Neural cell (in vitro differentiated cells): ENCODE results near the gene COQ10B. TPM values are rescaled to one million over a fixed set of nuclear protein-coding genes. Genes with fewer than 3 reads are reported as not detected.

ENCODE experiments used
- H2AFZ ChIP-seq: fragments of 200-600, 300-800 bp; sonication (generic), shearing (Covaris generic); 2 replicates; pipeline ENCODE4 v1.6.0; 2014; ENCODE audit warnings: low read depth, mild to moderate bottlenecking, antibody characterized with exemption, low read length, moderate library complexity
- H3F3A ChIP-seq: fragments of 200-600 bp; shearing (Covaris generic); 2 replicates; pipeline ENCODE4 v1.6.1; 2016; ENCODE audit warnings: mild to moderate bottlenecking, moderate library complexity, mixed read lengths, antibody characterized with exemption, low read length; ENCODE audit not compliant: insufficient read depth, poor library complexity, severe bottlenecking
- H3K27ac ChIP-seq: fragments of 200-600, 300-800 bp; sonication (generic), shearing (Covaris generic); 2 replicates; pipeline ENCODE4 v1.5.1; 2014; ENCODE audit warnings: mild to moderate bottlenecking, low read length, moderate library complexity
- H3K27me3 ChIP-seq: fragments of 300-800, 200-600 bp; sonication (generic), shearing (Covaris generic); 2 replicates; pipeline ENCODE4 v1.6.0; 2014; ENCODE audit warnings: mild to moderate bottlenecking, low read depth, low read length, moderate library complexity; ENCODE audit not compliant: insufficient read depth
- H3K36me3 ChIP-seq: fragments of 300-800, 200-600 bp; sonication (generic), shearing (Covaris generic); 2 replicates; pipeline ENCODE4 v1.5.1; 2014; ENCODE audit warnings: mild to moderate bottlenecking, antibody characterized with exemption, low read length, moderate library complexity; ENCODE audit not compliant: insufficient read depth
- H3K4me2 ChIP-seq: fragments of 300-800, 200-600 bp; sonication (generic), shearing (Covaris generic); 2 replicates; pipeline ENCODE4 v1.6.0; 2014; ENCODE audit warnings: mild to moderate bottlenecking, low read length
- H3K4me3 ChIP-seq: fragments of 300-800, 200-600 bp; sonication (generic), shearing (Covaris generic); 2 replicates; pipeline ENCODE4 v1.5.1; 2014; ENCODE audit warnings: mild to moderate bottlenecking, low read length, moderate library complexity
- H3K79me2 ChIP-seq: fragments of 200-600 bp; shearing (Covaris generic); replicated peaks from 2 replicates; pipeline ENCODE4 v1.6.0; 2014; ENCODE audit warnings: mild to moderate bottlenecking, low read length, moderate library complexity; ENCODE audit not compliant: insufficient read depth
- H3K9ac ChIP-seq: fragments of 300-800, 200-600 bp; sonication (generic), shearing (Covaris generic); 2 replicates; pipeline ENCODE4 v1.6.1; 2016; ENCODE audit warnings: mild to moderate bottlenecking, low read length, mixed read lengths
- H3K9me2 ChIP-seq: fragments of 200-600 bp; shearing (Covaris generic); 2 replicates; pipeline ENCODE4 v1.6.1; 2016; ENCODE audit warnings: mild to moderate bottlenecking, low read length, mixed read lengths; ENCODE audit not compliant: insufficient read depth
- H3K9me3 ChIP-seq: fragments of 200-600, 300-800 bp; sonication (generic), shearing (Covaris generic); 2 replicates; pipeline ENCODE4 v1.6.1; 2016; ENCODE audit warnings: mild to moderate bottlenecking, mixed run types, low read length, moderate library complexity, mixed read lengths
- H4K20me1 ChIP-seq: fragments of 200-600 bp; shearing (Covaris generic); 2 replicates; pipeline ENCODE4 v1.6.1; 2016; ENCODE audit warnings: mild to moderate bottlenecking, mixed run types; ENCODE audit not compliant: insufficient read depth
- EP300 ChIP-seq: fragments of 450-650 bp; conservative IDR thresholded peaks from 2 replicates; pipeline ENCODE4 v1.6.1; 2014; ENCODE audit warnings: antibody characterized with exemption, mild to moderate bottlenecking, moderate library complexity; ENCODE audit not compliant: poor library complexity, severe bottlenecking
- EZH2 ChIP-seq: fragments of 200-600, 300-800 bp; shearing (Covaris generic), sonication (generic); IDR thresholded peaks from 2 replicates; pipeline ENCODE4 v1.6.1; 2014; ENCODE audit warnings: antibody characterized with exemption, low read length, borderline replicate concordance, mild to moderate bottlenecking; ENCODE audit not compliant: insufficient read depth, poor library complexity, severe bottlenecking
- MXI1 ChIP-seq: fragments of 450-650 bp; conservative IDR thresholded peaks from 2 replicates; pipeline ENCODE4 v1.6.1; 2014; ENCODE audit warnings: antibody characterized with exemption, mild to moderate bottlenecking; ENCODE audit not compliant: poor library complexity, severe bottlenecking
- POLR2AphosphoS5 ChIP-seq: IDR thresholded peaks from 2 replicates; pipeline ENCODE4 v1.6.1; 2012
- RAD21 ChIP-seq: fragments of 450-650 bp; conservative IDR thresholded peaks from 2 replicates; pipeline ENCODE4 v1.6.1; 2014; ENCODE audit warnings: antibody characterized with exemption, mild to moderate bottlenecking, moderate library complexity
- SMC3 ChIP-seq: fragments of 450-650 bp; conservative IDR thresholded peaks from 2 replicates; pipeline ENCODE4 v1.6.1; 2014; ENCODE audit warnings: antibody characterized with exemption, mild to moderate bottlenecking, moderate library complexity; ENCODE audit not compliant: poor library complexity
- polyA plus RNA-seq: library from polyadenylated mRNA; depleted of rRNA; stranded (reverse); fragments of >200 nt; gene quantifications from 2 replicates; pipeline ENCODE4 v1.2.3, GENCODE V29; 2014
- TF ChIP-seq, protein P1 (sequence below): fragments of 450-650 bp; IDR thresholded peaks from 2 replicates; pipeline ENCODE4 v1.5.1; 2014; ENCODE audit warnings: antibody characterized with exemption, mild to moderate bottlenecking, moderate library complexity; ENCODE audit not compliant: poor library complexity, severe bottlenecking
- TF ChIP-seq, protein P2 (sequence below): IDR thresholded peaks from 2 replicates; pipeline ENCODE4 v1.6.1; 2012; ENCODE audit warnings: borderline replicate concordance

Gene COQ10B
- polyA plus RNA-seq, 1 donor from 2014 or later = 28.4 TPM

DNA sequence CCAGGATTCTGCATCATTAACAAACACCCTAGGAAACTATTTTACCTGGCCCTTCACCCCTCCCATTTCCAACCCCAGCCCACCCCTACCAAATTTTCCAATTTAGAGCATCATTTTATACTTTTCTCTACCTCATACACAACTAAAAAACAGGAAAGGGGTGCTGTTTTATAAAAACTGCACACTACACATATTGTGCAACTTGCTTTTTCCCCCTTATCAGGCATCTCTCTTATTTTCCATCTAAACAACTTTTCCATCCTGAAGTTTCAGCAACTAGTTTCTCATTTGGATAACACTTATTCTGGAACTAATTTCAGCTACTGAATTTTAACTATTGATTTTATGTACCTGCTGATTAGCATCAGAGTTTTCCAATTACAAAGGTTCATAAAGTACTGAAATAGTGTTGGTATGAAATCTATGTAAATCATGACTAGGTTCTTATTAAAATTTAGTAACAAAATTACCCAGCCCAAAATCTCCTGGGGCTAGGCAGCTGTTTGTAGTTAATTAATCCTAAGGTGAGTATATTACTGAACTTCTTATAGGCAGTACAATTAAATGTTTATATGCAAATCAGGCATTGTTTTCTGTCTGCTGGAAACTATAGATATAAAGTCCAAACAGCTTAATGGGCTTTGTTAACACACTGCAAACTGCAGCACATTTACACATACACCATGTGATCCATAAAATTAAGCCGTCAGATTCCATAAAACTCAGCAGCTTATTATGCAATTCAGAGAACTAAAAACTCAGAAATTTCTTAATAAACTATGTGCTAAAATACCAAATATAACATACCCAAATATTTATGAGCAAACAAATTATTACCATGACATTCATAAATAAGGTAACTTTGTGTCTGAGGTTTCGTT lies 26.4 kb upstream of the COQ10B start:
- peaks cover 26% of the 10 kb centered on the region for H4K20me1 ChIP-seq
- H3K27me3 ChIP-seq = no peaks in the 10 kb centered on the region

DNA sequence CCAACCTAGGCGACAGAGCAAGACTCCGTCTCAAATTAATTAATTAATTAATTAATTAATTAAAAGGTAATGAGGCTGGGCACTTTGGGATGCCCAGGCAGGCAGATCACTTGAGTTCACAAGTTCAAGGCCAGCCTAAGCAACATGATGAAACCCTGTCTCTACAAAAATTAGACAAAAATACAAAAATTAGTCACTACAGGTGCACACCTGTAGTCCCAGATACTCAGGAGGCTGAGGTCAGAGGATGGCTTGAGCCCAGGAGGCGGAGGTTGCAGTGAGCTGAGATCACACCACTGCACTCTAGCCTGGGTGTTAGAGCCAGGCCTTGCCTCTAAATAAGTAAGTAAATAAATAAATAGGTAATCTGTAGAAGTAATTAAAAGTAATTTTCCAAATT lies 25.4 kb upstream of the COQ10B start:
- Histone ChIP-seq H3K27ac (no peak overlapping the region), H3K27me3 (no peaks in the 10 kb centered on the region), H3K36me3 (no peaks in the 10 kb centered on the region), H3K9me2 (no peaks in the 10 kb centered on the region), H4K20me1 (peaks cover 26% of the 10 kb centered on the region), H3K4me2 (no peak overlapping the region), H3F3A (no peaks in the 10 kb centered on the region), H2AFZ (no peak overlapping the region), H3K9me3 (no peaks in the 10 kb centered on the region), H3K4me3 (no peak overlapping the region), H3K9ac (no peak overlapping the region), H3K79me2 (peaks cover 99% of the 10 kb centered on the region)
- TF ChIP-seq SMC3 (no peak), EZH2 (no peak)

More for the DNA sequence above, 26.4 kb upstream of the COQ10B start:
- no peak for TF ChIP-seq EZH2
- no peak for TF ChIP-seq RAD21
- TF ChIP-seq, protein P1, sequence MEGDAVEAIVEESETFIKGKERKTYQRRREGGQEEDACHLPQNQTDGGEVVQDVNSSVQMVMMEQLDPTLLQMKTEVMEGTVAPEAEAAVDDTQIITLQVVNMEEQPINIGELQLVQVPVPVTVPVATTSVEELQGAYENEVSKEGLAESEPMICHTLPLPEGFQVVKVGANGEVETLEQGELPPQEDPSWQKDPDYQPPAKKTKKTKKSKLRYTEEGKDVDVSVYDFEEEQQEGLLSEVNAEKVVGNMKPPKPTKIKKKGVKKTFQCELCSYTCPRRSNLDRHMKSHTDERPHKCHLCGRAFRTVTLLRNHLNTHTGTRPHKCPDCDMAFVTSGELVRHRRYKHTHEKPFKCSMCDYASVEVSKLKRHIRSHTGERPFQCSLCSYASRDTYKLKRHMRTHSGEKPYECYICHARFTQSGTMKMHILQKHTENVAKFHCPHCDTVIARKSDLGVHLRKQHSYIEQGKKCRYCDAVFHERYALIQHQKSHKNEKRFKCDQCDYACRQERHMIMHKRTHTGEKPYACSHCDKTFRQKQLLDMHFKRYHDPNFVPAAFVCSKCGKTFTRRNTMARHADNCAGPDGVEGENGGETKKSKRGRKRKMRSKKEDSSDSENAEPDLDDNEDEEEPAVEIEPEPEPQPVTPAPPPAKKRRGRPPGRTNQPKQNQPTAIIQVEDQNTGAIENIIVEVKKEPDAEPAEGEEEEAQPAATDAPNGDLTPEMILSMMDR = no peak
- TF ChIP-seq, protein P2, sequence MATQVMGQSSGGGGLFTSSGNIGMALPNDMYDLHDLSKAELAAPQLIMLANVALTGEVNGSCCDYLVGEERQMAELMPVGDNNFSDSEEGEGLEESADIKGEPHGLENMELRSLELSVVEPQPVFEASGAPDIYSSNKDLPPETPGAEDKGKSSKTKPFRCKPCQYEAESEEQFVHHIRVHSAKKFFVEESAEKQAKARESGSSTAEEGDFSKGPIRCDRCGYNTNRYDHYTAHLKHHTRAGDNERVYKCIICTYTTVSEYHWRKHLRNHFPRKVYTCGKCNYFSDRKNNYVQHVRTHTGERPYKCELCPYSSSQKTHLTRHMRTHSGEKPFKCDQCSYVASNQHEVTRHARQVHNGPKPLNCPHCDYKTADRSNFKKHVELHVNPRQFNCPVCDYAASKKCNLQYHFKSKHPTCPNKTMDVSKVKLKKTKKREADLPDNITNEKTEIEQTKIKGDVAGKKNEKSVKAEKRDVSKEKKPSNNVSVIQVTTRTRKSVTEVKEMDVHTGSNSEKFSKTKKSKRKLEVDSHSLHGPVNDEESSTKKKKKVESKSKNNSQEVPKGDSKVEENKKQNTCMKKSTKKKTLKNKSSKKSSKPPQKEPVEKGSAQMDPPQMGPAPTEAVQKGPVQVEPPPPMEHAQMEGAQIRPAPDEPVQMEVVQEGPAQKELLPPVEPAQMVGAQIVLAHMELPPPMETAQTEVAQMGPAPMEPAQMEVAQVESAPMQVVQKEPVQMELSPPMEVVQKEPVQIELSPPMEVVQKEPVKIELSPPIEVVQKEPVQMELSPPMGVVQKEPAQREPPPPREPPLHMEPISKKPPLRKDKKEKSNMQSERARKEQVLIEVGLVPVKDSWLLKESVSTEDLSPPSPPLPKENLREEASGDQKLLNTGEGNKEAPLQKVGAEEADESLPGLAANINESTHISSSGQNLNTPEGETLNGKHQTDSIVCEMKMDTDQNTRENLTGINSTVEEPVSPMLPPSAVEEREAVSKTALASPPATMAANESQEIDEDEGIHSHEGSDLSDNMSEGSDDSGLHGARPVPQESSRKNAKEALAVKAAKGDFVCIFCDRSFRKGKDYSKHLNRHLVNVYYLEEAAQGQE = no peak
- no peak for TF ChIP-seq EP300
- TF ChIP-seq MXI1 = no peak
- TF ChIP-seq SMC3 = no peak
- TF ChIP-seq POLR2AphosphoS5 = no peak
- H3K9me3 ChIP-seq = no peaks in the 10 kb centered on the region
- H3K36me3 ChIP-seq = no peaks in the 10 kb centered on the region
- H3K27ac ChIP-seq = no peak overlapping the region
- H3K4me2 ChIP-seq = no peak overlapping the region
- H3K79me2 ChIP-seq = peaks cover 99% of the 10 kb centered on the region
- H2AFZ ChIP-seq = no peak overlapping the region
- H3F3A ChIP-seq = no peaks in the 10 kb centered on the region
- H3K9ac ChIP-seq = no peak overlapping the region
- H3K4me3 ChIP-seq = no peak overlapping the region
- H3K9me2 ChIP-seq = no peaks in the 10 kb centered on the region
